NCI-H524 treated with DMSO at 0.1 percent for 48 hours (cell line): ENCODE measurements around the gene MYORG.

Experiments
- DNase-seq: peaks from one replicate; lab custom pipeline; 2025; lab: John Stamatoyannopoulos, UW

MYORG gene

GRCh38 chr9:34376596-34377403, at the start of gene MYORG:
TSS of gene MYORG (minus strand) at chr9:34376898. CDS start at chr9:34372943, 3,955 bp downstream.
- DNase-seq: peak; percentile 81

- no peak for DNase-seq
Measured at GRCh38 chr9:34419716-34420504, 43.2 kb upstream of the MYORG start.

DNA sequence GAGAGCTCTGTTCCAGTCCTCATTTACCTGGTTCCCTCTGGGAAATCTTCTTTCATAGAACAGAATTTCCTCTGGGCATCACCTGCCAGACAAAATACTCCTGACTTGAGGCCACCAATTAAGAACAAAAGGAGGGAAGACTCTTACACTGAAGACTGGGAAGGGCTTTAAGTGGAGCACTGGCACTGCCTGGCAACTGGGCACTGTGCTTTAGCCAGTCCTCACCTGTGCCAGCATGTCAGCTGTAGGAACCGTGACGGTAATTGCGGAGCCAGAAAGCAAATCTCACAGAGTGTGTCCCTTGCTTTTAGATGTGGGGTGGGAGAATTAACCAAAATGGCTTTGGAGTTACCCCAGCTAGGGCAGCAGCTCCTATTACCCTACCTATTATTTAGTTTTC, 41.0 kb upstream of the MYORG start:
- DNase-seq: no peak

GRCh38 chr9:34413231-34413852, 36.6 kb upstream of the MYORG start:
- DNase-seq: no peak

DNA sequence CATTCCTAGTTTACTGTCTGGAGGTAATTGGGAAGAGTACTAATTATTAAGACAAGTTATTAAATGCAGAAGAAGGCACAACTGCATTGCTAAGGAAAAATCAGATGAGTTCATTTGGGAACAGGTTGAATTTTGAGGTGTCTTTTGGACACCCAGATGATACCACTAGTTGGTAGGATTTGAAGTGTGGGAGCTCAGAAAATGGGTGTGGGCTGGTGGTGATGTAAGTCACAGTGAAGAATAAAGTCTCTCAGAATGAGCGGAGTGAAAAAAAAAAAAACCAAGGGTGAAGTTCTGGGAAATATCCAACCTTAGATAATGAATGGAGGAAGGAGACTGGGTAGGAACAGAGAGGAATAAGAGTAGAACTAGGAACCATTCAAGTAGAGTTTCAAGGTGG, 35.6 kb upstream of the MYORG start:
- no peak for DNase-seq

DNA sequence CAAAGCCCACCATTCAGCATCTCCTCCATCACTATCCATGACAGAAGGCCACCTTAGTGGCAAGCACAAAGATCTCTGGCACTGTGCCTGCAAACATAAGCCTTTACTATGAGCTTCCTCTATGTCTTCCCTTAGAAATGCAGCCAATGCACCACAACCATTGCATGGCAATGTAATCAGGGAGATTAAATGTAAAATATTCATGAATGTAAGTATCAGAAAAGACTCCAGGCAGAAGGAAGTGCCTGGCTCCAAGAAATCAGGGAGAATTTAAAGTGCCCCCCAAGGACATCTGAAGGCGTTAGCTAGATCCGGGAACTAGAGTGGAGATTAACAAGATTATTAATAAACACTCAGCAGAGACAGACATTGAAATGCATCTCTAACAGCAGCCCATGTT, 32.5 kb upstream of the MYORG start:
- DNase-seq: peak; percentile 37

- DNase-seq: peak; percentile 57
Measured at GRCh38 chr9:34408173-34408572, 31.5 kb upstream of the MYORG start.

DNA sequence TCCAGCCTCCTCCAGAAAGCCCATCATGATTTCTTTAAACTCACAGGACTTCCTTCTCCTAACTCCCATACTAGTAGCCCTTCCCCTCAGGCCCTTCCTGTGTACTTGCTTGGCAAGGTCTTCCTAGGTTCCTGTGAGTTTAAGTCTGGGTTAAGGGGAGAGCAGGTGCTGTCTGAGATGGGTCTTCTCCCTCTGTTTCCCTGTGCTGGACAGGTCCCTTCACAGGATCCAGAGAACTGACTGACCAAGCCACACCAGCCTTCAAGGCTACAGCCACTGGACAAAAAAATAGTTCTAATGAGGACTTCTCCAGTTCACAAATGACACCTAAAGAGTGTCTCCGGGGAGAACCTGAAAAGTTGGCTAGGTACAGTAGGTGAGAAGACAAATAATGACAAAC, 29.5 kb upstream of the MYORG start:
- DNase-seq: no peak

GRCh38 chr9:34405719-34406118, 29.0 kb upstream of the MYORG start:
- no peak for DNase-seq

GRCh38 chr9:34403554-34404380, 27.1 kb upstream of the MYORG start:
- peak; percentile 5 for DNase-seq

DNA sequence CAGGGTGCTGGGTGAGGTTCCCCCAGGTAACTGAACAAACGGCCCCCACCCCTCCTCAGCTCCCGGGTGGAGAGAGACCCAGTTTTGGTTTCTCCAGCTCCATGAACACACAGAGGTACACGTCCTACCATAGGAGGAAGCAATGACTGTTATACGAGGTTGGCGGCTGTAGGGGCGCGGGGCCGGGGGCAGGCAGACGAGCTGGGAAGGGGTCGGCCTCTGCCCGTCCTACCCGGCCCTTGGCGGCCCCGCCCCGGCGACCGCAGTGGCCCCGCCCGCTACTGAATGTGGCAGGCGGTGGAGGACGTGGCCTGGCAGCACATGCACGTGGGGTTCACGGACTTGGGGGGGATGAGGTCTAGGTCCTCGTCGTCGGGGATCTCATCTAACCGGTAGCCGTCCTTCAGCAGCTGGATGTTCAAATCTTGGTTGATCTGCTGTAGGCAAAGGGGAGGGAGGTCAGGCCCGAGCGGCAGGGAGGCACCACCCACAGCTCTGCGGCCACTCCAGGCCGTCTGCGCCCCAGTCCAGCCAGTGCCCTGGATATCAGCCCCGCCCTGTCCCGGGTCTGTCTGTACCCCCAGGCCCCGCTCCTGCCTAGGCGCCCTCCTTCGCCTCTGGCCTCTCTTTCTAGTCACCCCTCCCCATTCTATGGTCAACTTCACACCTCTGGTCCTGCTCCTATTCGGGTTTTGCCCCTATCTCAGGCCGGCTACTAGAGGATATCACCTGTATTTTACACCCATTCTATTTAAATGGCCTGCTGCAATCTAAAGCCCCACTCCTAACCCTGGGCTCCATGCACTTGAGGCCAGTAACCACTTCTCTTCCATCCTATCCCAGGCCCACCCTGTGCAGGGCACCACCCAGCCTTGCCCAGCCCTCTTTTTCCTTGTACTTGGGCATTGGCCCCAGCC, 24.2 kb upstream of the MYORG start:
- no peak for DNase-seq

DNA sequence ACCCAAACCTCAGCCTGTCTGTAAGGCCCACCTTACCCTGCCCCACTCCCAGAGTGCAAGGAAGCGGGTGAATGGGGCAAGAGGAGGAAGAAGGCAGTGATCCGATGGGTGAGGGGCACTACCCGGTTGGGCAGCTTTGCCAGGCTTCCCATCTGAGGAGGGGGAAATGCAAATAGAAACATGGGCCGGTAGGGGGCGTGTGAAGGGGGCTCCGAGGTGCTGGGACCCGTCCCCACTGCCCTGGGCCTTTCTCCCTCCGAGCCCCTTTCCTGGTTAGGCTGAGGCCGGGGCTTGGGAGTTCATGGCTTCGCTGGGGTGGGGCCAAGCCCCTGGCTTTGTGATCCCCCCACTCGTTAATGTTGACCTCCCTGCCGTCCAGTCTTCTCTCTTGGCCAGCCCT, 23.6 kb upstream of the MYORG start:
- DNase-seq: no peak

DNA sequence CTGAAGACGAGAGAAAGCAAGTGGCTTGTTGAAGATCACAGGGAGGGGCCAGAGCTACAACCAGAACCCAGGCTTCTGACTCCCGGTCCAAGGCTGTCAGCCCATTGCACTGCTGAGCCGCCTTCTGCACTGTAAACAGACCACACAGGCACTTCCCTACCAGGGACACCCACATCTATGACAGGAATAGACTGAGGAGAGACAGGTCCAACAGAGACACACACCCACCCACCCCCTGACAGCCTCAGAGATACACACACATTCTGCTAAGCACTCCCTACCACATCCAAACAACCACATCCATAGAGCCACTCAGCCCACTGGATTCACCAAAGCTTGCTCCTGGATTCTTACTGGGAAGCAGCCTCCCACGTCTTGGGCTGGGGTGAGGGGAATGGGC, 23.0 kb upstream of the MYORG start:
- DNase-seq: no peak

GRCh38 chr9:34398875-34399274, 22.2 kb upstream of the MYORG start:
- DNase-seq: no peak

DNA sequence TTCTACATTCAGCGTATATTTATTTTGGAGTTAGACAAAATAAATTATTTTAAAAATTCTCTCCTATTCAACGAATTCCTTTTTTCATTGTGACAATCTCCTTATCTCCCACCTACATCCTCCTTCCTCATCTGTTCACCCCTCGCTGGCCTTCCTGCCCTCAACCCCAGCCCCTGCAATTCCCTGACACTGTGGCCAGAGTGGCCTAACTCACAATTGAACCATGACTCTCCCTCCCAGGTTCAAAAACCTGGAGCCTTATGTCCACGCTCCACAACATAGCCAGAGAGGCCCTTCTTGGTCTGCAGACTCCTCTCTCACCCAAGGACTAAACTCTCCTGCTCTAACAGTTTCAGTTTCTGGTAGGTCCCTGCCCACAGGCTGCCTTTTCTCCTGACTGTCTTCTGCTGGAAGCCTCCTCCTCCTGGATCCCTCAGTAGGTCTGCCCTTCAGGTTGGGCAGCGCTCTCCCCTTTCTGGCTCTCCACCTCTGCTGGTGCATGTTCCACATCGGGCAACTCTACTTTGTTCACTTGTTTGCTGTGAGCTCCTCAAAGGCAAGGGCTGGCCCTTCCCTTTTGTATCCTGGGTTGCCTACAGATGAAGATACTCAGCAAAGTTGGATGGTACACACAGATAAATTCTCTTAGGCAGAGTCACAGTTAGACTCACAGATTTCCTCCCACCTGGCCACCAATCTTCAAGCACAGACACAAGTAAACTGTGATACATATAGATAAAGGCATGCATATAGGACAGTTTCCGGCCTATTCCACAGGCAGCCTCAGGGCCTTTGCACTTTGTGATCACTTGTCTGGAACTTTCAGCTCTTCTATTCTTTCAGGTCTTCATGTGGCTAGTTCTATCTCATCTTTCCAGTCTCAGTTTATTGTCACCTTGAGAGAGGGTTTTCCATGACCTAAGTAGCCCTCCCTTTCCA, 19.8 kb upstream of the MYORG start:
- DNase-seq: no peak

- DNase-seq: no peak
Measured at GRCh38 chr9:34392511-34392910, 15.8 kb upstream of the MYORG start.

DNA sequence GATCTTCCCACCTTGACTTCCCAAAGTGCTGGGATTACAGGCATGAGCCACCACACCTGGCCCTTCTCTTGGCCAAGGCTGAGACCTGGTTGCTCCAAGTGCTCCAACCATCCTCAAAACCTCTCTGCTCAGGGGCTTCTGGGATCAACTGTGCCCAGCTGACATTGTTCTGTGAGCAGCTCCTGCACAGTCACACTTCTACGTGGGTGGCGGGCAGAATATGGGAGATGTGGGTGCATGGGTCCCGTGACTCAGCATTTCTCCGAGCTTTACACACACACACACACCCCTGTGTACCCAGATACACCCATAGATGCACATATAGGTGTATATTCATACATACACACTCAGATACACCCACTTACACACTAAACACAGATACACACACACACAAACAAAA, 10.5 kb upstream of the MYORG start:
- no peak for DNase-seq

DNA sequence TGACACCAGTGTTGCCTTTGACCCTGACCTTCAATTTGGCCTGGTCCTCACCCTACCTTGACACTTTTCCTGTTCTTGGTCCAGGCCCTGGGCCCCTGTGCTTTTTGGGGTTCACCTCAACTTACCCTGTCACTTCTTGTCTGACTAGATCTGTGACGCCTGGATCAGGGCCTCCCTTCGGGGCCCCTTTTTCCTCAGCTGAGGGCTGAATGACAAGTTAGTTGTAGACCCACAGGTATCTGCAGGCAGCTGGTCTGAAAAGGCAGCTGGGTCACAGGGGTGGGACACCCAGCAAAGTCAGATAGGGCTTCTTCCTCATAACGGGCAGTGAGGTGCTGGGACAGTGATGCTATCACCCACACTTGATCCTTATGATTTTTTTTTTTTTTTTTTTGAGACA, 10.0 kb upstream of the MYORG start:
- DNase-seq: no peak

DNA sequence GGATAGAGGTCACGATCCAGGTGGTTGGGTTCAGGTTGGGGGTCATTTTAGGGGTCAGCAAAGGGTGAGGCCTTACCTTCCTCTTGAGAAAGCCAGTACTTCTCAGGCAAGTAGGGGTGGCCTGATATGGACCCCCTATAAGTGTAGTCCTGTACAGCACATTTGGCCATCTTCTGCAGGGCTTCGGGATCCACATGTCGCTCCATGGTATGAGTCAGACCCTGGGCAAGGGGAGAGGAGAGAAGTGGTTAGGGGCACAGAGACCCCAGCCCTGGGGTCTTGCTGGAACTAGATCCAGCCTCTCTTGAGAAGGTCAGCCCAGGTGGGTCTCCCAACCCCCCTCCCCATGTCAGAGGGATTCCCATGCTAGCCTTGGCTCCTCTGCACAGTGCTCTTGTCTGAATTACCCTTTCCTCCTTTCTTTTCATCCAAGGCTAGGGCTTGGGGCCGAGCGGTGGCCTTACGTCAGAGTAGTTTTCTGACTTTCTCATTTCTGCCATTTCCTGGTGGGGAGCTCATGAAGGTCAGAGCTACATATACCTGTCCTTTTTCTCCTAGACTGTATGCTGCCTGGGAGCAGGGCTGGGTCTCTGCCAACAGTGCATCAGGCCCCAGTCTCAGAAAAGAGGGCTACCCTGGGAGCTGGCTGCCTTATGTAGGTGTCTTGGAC, 9.0 kb upstream of the MYORG start:
- DNase-seq: no peak
